A673 (cell line): ENCODE measurements around the gene FOXP2.

Experiments used
- EZH2 ChIP-seq: fragments of 200-600 bp; sonication (generic); IDR thresholded peaks from 2 replicates; pipeline ENCODE4 v1.6.1; 2017; ENCODE audit warnings: borderline replicate concordance, low read depth, mild to moderate bottlenecking, mixed read lengths, antibody characterized with exemption, low read length; ENCODE audit not compliant: poor library complexity, severe bottlenecking
- TF ChIP-seq, protein P1 (sequence below): fragments of 300-800, 200-600 bp; sonication (generic); conservative IDR thresholded peaks from 2 replicates; pipeline ENCODE4 v1.5.1; 2017; ENCODE audit warnings: low read depth, mild to moderate bottlenecking, antibody characterized with exemption, low read length, moderate library complexity, mixed read lengths

GRCh38 chr7:114487174-114487573 is 72.6 kb downstream of the FOXP2 start:
- TF ChIP-seq, protein P1, sequence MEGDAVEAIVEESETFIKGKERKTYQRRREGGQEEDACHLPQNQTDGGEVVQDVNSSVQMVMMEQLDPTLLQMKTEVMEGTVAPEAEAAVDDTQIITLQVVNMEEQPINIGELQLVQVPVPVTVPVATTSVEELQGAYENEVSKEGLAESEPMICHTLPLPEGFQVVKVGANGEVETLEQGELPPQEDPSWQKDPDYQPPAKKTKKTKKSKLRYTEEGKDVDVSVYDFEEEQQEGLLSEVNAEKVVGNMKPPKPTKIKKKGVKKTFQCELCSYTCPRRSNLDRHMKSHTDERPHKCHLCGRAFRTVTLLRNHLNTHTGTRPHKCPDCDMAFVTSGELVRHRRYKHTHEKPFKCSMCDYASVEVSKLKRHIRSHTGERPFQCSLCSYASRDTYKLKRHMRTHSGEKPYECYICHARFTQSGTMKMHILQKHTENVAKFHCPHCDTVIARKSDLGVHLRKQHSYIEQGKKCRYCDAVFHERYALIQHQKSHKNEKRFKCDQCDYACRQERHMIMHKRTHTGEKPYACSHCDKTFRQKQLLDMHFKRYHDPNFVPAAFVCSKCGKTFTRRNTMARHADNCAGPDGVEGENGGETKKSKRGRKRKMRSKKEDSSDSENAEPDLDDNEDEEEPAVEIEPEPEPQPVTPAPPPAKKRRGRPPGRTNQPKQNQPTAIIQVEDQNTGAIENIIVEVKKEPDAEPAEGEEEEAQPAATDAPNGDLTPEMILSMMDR = no peak
- TF ChIP-seq EZH2 = no peak
